Measurements from ENCODE around the gene FUOM. TPM values are rescaled to one million over a fixed set of nuclear protein-coding genes. Genes with fewer than 3 reads are reported as not detected.

The FUOM gene
- total and polyA plus RNA-seq, 2 donors from 2014 or later, result 17.5 to 118 TPM

GRCh38 chr10:133310399-133310755, 47.4 kb downstream of the FUOM start:
- Histone ChIP-seq H3K4me3 (ENCODE audit: low read length in 3 of 3) (no peak overlapping the region), H3K27me3 (ENCODE audit: control insufficient read depth, insufficient read depth, low read length) (no peaks in the 10 kb centered on the region), H3K27ac (ENCODE audit: low read depth in 2 of 2, low read length in 2 of 2) (no peak overlapping the region), H3K36me3 (ENCODE audit: control insufficient read depth in 2 of 3, insufficient read depth in 3 of 3, low read length in 3 of 3) (peaks cover 0 to 16% (median 2%) of the 10 kb centered on the region in 3 donors), H3K9ac (ENCODE audit: low read length in 3 of 3) (no peak overlapping the region), H3K4me1 (ENCODE audit: control insufficient read depth in 2 of 3, insufficient read depth in 2 of 3, low read depth in 1 of 3, low read length in 3 of 3) (peaks cover 3 to 27% (median 14%) of the 10 kb centered on the region in 3 donors), H3K9me3 (ENCODE audit: control insufficient read depth in 2 of 3, insufficient read depth in 1 of 3, low read length in 3 of 3) (no peaks in the 10 kb centered on the region)
- TF ChIP-seq CTCF (IDR thresholded peaks at IDR 0.05; ENCODE audit: borderline replicate concordance, extremely low read depth, insufficient read depth), result no peak
- DNase-seq (peak in 2 of 5 donors; percentile 66 to 77), FAIRE-seq (no peak)
- intact Hi-C loops (cut with DNase I), result no loop called here

GRCh38 chr10:133309720-133310398, 48.0 kb downstream of the FUOM start:
- H3K4me1 ChIP-seq (ENCODE audit: control insufficient read depth in 2 of 3, insufficient read depth in 2 of 3, low read depth in 1 of 3, low read length in 3 of 3), result peaks cover 3 to 27% (median 14%) of the 10 kb centered on the region in 3 donors
- peaks cover 0 to 16% (median 2%) of the 10 kb centered on the region in 3 donors for H3K36me3 ChIP-seq (ENCODE audit: control insufficient read depth in 2 of 3, insufficient read depth in 3 of 3, low read length in 3 of 3)
- FAIRE-seq (no peak), DNase-seq (peak in 3 of 5 donors; percentile 28 to 88 (median 85))
- no peak for TF ChIP-seq CTCF (IDR thresholded peaks at IDR 0.05; ENCODE audit: borderline replicate concordance, extremely low read depth, insufficient read depth)
- H3K27me3 ChIP-seq (ENCODE audit: control insufficient read depth, insufficient read depth, low read length), result no peaks in the 10 kb centered on the region
- peak overlapping the region in 1 of 2 donors; percentile 9 for H3K27ac ChIP-seq (ENCODE audit: low read depth in 2 of 2, low read length in 2 of 2)
- H3K9me3 ChIP-seq (ENCODE audit: control insufficient read depth in 2 of 3, insufficient read depth in 1 of 3, low read length in 3 of 3), result no peaks in the 10 kb centered on the region
- peak overlapping the region in 2 of 3 donors; percentile 12 to 95 for H3K4me3 ChIP-seq (ENCODE audit: low read length in 3 of 3)
- intact Hi-C loops (cut with DNase I), result no loop called here
- H3K9ac ChIP-seq (ENCODE audit: low read length in 3 of 3), result no peak overlapping the region

GRCh38 chr10:133309100-133309719, 48.6 kb downstream of the FUOM start:
- peaks cover 3 to 27% (median 14%) of the 10 kb centered on the region in 3 donors for H3K4me1 ChIP-seq (ENCODE audit: control insufficient read depth in 2 of 3, insufficient read depth in 2 of 3, low read depth in 1 of 3, low read length in 3 of 3)
- no peaks in the 10 kb centered on the region for H3K27me3 ChIP-seq (ENCODE audit: control insufficient read depth, insufficient read depth, low read length)
- DNase-seq, result peak; percentile 89 to 98 (median 94)
- peaks cover 0 to 16% (median 2%) of the 10 kb centered on the region in 3 donors for H3K36me3 ChIP-seq (ENCODE audit: control insufficient read depth in 2 of 3, insufficient read depth in 3 of 3, low read length in 3 of 3)
- H3K9ac ChIP-seq (ENCODE audit: low read length in 3 of 3), result peak overlapping the region in 2 of 3 donors; percentile 49 to 68
- H3K4me3 ChIP-seq (ENCODE audit: low read length in 3 of 3), result peak overlapping the region; percentile 89 to 95 (median 90)
- intact Hi-C loops (cut with DNase I), result no loop called here
- H3K27ac ChIP-seq (ENCODE audit: low read depth in 2 of 2, low read length in 2 of 2), result peak overlapping the region; percentile 90 to 97
- FAIRE-seq, result no peak
- H3K9me3 ChIP-seq (ENCODE audit: control insufficient read depth in 2 of 3, insufficient read depth in 1 of 3, low read length in 3 of 3), result no peaks in the 10 kb centered on the region
- TF ChIP-seq CTCF (IDR thresholded peaks at IDR 0.05; ENCODE audit: borderline replicate concordance, extremely low read depth, insufficient read depth), result no peak
